HEK293 (cell line): ENCODE data around the gene MAGEF1.
"Not testable (repeated sequence)": the region's sequence is repeated elsewhere in the genome, so short reads cannot be mapped to it uniquely, and the experiment has no call there.

Source experiments
- CTCF ChIA-PET: fragments of 350-600 bp; formaldehyde crosslinking; extraction: SDS; loops from one replicate; lab custom pipeline; 2021; ENCODE audit warnings: antibody characterized with exemption; lab: Yijun Ruan, JAX
- POLR2A ChIA-PET: fragments of 300-600 bp; formaldehyde crosslinking; extraction: SDS; loops from one replicate; lab custom pipeline; 2020; ENCODE audit warnings: antibody characterized with exemption, inconsistent platforms; lab: Yijun Ruan, JAX
- H3K27ac ChIP-seq: fragments of 200-500 bp; sonication (Bioruptor generic); 2 replicates; pipeline ENCODE4 v1.5.1; 2014; ENCODE audit warnings: low read depth, low read length, control low read depth, inconsistent platforms; ENCODE audit errors: extremely low read depth
- H3K36me3 ChIP-seq, 2 experiments: fragments of 200-500 bp in 1 of 2; sonication (Bioruptor generic) in 1 of 2; 1 replicate in 1 of 2; 2 replicates in 1 of 2; pipeline ENCODE4 v1.5.1; 2014 to 2017; ENCODE audit warnings: inconsistent platforms in 2 of 2, low read length in 2 of 2; ENCODE audit not compliant: control insufficient read depth in 2 of 2, insufficient read depth in 1 of 2
- H3K4me1 ChIP-seq: fragments of 200-500 bp; sonication (Bioruptor generic); 2 replicates; pipeline ENCODE4 v1.5.1; 2014; ENCODE audit warnings: mild to moderate bottlenecking, low read length, inconsistent platforms; ENCODE audit not compliant: control insufficient read depth, insufficient read depth
- H3K4me3 ChIP-seq: 2 replicates; pipeline ENCODE4 v1.5.1; 2011; ENCODE audit warnings: low read depth, mild to moderate bottlenecking, control low read depth, low read length, moderate library complexity
- H3K9me3 ChIP-seq: fragments of 200-500 bp; sonication (Bioruptor generic); 2 replicates; pipeline ENCODE4 v1.5.1; 2014; ENCODE audit warnings: low read depth, low read length, inconsistent platforms; ENCODE audit not compliant: control insufficient read depth, insufficient read depth
- GLIS2 ChIP-seq: fragments of 450-650 bp; formaldehyde crosslinking; IDR thresholded peaks from 2 replicates; pipeline ENCODE4 v1.5.1; 2016; ENCODE audit warnings: missing biosample characterization, missing genetic modification characterization
- HOXC10 ChIP-seq: sonication (generic); formaldehyde crosslinking; IDR thresholded peaks from 2 replicates; pipeline ENCODE4 v1.8.1; 2023; ENCODE audit warnings: mild to moderate bottlenecking, missing genetic modification reagents
- KLF16 ChIP-seq: fragments of 450-650 bp; formaldehyde crosslinking; IDR thresholded peaks from 2 replicates; pipeline ENCODE4 v1.5.1; 2017; ENCODE audit warnings: missing biosample characterization, missing genetic modification characterization
- MYNN ChIP-seq: fragments of 450-650 bp; formaldehyde crosslinking; IDR thresholded peaks from 2 replicates; pipeline ENCODE4 v1.5.1; 2016; ENCODE audit warnings: missing biosample characterization, missing genetic modification characterization, borderline replicate concordance
- OSR2 ChIP-seq: fragments of 450-650 bp; formaldehyde crosslinking; IDR thresholded peaks from 2 replicates; pipeline ENCODE4 v1.5.1; 2016; ENCODE audit warnings: missing biosample characterization, missing genetic modification characterization
- YY1 ChIP-seq: fragments of 450-650 bp; formaldehyde crosslinking; IDR thresholded peaks from 2 replicates; pipeline ENCODE4 v1.5.1; 2018; ENCODE audit warnings: missing biosample characterization, missing genetic modification characterization
- ZFP37 ChIP-seq: fragments of 450-650 bp; formaldehyde crosslinking; IDR thresholded peaks from 2 replicates; pipeline ENCODE4 v1.5.1; 2016; ENCODE audit warnings: missing biosample characterization, missing genetic modification characterization
- ZFP41 ChIP-seq: fragments of 450-650 bp; formaldehyde crosslinking; IDR thresholded peaks from 2 replicates; pipeline ENCODE4 v1.5.1; 2016; ENCODE audit warnings: missing biosample characterization, missing genetic modification characterization, borderline replicate concordance
- ZNF133 ChIP-seq: fragments of 450-650 bp; formaldehyde crosslinking; IDR thresholded peaks from 2 replicates; pipeline ENCODE4 v1.5.1; 2016; ENCODE audit warnings: missing biosample characterization, missing genetic modification characterization
- ZNF146 ChIP-seq: fragments of 450-650 bp; formaldehyde crosslinking; IDR thresholded peaks from 2 replicates; pipeline ENCODE4 v1.5.1; 2016; ENCODE audit warnings: missing biosample characterization, missing genetic modification characterization
- ZNF274 ChIP-seq, 2 experiments: fragments of 200-500 bp in 1 of 2; fragments of 450-650 bp in 1 of 2; sonication (Bioruptor generic) in 1 of 2; formaldehyde crosslinking in 1 of 2; IDR thresholded peaks; 2 replicates each; pipeline versions ENCODE4 v1.5.1 to v1.6.1; 2014 to 2016; ENCODE audit warnings: borderline replicate concordance in 1 of 2, inconsistent platforms in 1 of 2, low read length in 1 of 2, missing biosample characterization in 1 of 2, missing genetic modification characterization in 1 of 2
- ZNF366 ChIP-seq: fragments of 450-650 bp; formaldehyde crosslinking; conservative IDR thresholded peaks from 2 replicates; pipeline ENCODE4 v1.5.1; 2016; ENCODE audit warnings: missing biosample characterization, missing genetic modification characterization
- ZNF391 ChIP-seq: fragments of 450-650 bp; formaldehyde crosslinking; IDR thresholded peaks from 2 replicates; pipeline ENCODE4 v1.5.1; 2016; ENCODE audit warnings: low read depth, missing biosample characterization, missing genetic modification characterization, borderline replicate concordance
- ZNF433 ChIP-seq: fragments of 450-650 bp; formaldehyde crosslinking; IDR thresholded peaks from 2 replicates; pipeline ENCODE4 v1.5.1; 2016; ENCODE audit warnings: missing biosample characterization, missing genetic modification characterization, low read depth
- ZNF514 ChIP-seq: fragments of 450-650 bp; formaldehyde crosslinking; IDR thresholded peaks from 2 replicates; pipeline ENCODE4 v1.5.1; 2016; ENCODE audit warnings: missing biosample characterization, missing genetic modification characterization
- ZNF530 ChIP-seq: fragments of 450-650 bp; formaldehyde crosslinking; IDR thresholded peaks from 2 replicates; pipeline ENCODE4 v1.5.1; 2016; ENCODE audit warnings: low read depth, missing biosample characterization, missing genetic modification characterization
- ZNF654 ChIP-seq: fragments of 450-650 bp; formaldehyde crosslinking; IDR thresholded peaks from 2 replicates; pipeline ENCODE4 v1.5.1; 2016; ENCODE audit warnings: low read depth, missing biosample characterization, missing genetic modification characterization
- TF ChIP-seq, protein P1 (sequence below): fragments of 450-650 bp; formaldehyde crosslinking; IDR thresholded peaks from 2 replicates; pipeline ENCODE4 v1.5.1; 2016; ENCODE audit warnings: missing biosample characterization, missing genetic modification characterization
- TF ChIP-seq, protein P2 (sequence below): fragments of 450-650 bp; formaldehyde crosslinking; IDR thresholded peaks from 2 replicates; pipeline ENCODE4 v1.5.1; 2016; ENCODE audit warnings: missing biosample characterization, missing genetic modification characterization

The MAGEF1 gene

DNA sequence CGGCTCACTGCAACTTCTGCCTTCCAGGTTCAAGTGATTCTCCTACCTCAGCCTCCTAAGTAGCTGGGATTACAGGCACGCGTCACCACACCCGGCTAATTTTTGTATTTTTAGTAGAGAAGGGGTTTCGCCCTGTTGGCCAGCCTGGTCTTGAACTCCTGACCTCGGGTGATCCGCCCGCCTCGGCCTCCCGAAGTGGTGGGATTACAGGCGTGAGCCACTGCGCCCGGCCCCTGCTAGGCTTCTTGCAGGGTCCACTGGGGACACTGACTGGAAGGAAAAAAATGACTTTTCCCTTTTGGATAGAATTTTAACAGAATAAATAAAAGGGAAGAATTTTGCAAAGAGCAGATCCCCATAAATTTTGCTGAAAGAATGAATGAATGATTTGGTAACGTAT lies 17.3 kb upstream of the MAGEF1 start:
- H3K9me3 ChIP-seq, H3K4me3 ChIP-seq, H3K27ac ChIP-seq, H3K4me1 ChIP-seq, H3K36me3 ChIP-seq: not testable (repeated sequence)
- ChIA-PET POLR2A (interaction anchor here (0.9 kb wide), 1 partner anchor 18 kb away, joined by 3 read pairs; the partner anchor contains the start of gene MAGEF1), CTCF (interaction anchor here (0.7 kb wide), 1 partner anchor 56 kb away, joined by 5 read pairs; no protein-coding TSS in a partner anchor)

DNA sequence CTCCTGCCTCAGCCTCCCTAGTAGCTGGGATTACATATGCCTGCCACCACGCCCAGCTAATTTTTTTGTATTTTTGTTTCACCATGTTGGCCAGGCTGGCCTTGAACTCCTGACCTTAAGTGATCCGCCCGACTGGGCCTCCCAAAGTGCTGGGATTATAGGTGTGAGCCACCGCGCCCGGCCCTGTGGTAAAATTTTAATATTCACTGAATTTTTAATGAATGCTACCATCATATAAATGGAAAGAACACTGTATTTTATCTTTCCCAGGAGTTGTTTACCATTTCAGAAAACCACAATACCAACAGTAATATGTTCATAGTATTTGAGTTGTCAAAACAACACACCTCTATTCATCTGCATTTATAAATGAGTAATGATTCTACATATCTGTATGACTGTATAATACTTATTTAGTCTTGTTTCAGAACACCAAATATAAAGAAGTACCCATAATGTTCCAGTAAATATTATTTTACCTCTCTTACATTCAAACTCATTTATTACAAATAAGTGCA lies 16.2 kb upstream of the MAGEF1 start:
- H3K4me3 ChIP-seq: no peak overlapping the region
- TF ChIP-seq OSR2 (tag by site-specific recombination) (no peak), ZFP41 (tag by site-specific recombination) (no peak), ZFP37 (tag by site-specific recombination) (no peak), ZNF433 (tag by site-specific recombination) (no peak), ZNF366 (tag by site-specific recombination) (no peak), ZNF530 (tag by site-specific recombination) (no peak), ZNF654 (no peak), ZNF514 (tag by site-specific recombination) (no peak), GLIS2 (no peak), MYNN (tag by site-specific recombination) (no peak), YY1 (tag by site-specific recombination) (no peak), ZNF274 (IDR thresholded peaks at IDR 0.05; ENCODE audit: low read length) (no peak), ZNF274 (tag by site-specific recombination; IDR thresholded peaks at IDR 0.05; ENCODE audit: borderline replicate concordance) (no peak), ZNF391 (tag by site-specific recombination) (no peak), HOXC10 (no peak), KLF16 (tag by site-specific recombination) (no peak), ZNF146 (no peak), ZNF133 (tag by site-specific recombination) (no peak)
- TF ChIP-seq, protein P1, sequence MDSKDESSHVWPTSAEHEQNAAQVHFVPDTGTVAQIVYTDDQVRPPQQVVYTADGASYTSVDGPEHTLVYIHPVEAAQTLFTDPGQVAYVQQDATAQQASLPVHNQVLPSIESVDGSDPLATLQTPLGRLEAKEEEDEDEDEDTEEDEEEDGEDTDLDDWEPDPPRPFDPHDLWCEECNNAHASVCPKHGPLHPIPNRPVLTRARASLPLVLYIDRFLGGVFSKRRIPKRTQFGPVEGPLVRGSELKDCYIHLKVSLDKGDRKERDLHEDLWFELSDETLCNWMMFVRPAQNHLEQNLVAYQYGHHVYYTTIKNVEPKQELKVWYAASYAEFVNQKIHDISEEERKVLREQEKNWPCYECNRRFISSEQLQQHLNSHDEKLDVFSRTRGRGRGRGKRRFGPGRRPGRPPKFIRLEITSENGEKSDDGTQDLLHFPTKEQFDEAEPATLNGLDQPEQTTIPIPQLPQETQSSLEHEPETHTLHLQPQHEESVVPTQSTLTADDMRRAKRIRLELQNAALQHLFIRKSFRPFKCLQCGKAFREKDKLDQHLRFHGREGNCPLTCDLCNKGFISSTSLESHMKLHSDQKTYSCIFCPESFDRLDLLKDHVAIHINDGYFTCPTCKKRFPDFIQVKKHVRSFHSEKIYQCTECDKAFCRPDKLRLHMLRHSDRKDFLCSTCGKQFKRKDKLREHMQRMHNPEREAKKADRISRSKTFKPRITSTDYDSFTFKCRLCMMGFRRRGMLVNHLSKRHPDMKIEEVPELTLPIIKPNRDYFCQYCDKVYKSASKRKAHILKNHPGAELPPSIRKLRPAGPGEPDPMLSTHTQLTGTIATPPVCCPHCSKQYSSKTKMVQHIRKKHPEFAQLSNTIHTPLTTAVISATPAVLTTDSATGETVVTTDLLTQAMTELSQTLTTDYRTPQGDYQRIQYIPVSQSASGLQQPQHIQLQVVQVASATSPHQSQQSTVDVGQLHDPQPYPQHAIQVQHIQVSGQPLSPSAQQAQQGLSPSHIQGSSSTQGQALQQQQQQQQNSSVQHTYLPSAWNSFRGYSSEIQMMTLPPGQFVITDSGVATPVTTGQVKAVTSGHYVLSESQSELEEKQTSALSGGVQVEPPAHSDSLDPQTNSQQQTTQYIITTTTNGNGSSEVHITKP (tag by site-specific recombination): no peak
- TF ChIP-seq, protein P2, sequence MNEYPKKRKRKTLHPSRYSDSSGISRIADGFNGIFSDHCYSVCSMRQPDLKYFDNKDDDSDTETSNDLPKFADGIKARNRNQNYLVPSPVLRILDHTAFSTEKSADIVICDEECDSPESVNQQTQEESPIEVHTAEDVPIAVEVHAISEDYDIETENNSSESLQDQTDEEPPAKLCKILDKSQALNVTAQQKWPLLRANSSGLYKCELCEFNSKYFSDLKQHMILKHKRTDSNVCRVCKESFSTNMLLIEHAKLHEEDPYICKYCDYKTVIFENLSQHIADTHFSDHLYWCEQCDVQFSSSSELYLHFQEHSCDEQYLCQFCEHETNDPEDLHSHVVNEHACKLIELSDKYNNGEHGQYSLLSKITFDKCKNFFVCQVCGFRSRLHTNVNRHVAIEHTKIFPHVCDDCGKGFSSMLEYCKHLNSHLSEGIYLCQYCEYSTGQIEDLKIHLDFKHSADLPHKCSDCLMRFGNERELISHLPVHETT (tag by site-specific recombination): no peak
- no peaks in the 10 kb centered on the region for H3K9me3 ChIP-seq
- H3K36me3 ChIP-seq: no peaks in the 10 kb centered on the region
- CTCF ChIA-PET: interaction anchor here (0.6 kb wide), 1 partner anchor 51 kb away, joined by 3 read pairs; no protein-coding TSS in a partner anchor
- POLR2A ChIA-PET: no interaction called here
- no peak overlapping the region for H3K27ac ChIP-seq
- no peaks in the 10 kb centered on the region for H3K4me1 ChIP-seq
